Measurements from ENCODE around the gene AQP1. TPM values are rescaled to one million over a fixed set of nuclear protein-coding genes. Genes with fewer than 3 reads are reported as not detected.

Gene AQP1
- total RNA-seq, 2 experiments from 2014 or later: 0.36 to 0.62 TPM

GRCh38 chr7:30874656-30875302 lies 36.9 kb upstream of the AQP1 start:
- Mint-ChIP-seq H3K4me3 (no peak overlapping the region), H3K9me3 (no peaks in the 10 kb centered on the region), H3K36me3 (no peaks in the 10 kb centered on the region), H3K27me3 (no peaks in the 10 kb centered on the region), H3K4me1 (ENCODE audit: low read depth) (no peaks in the 10 kb centered on the region), H3K27ac (no peak overlapping the region)
- CTCF ChIA-PET: no interaction called here
- DNase-seq: no peak
- POLR2A ChIA-PET: no interaction called here
- intact Hi-C loops (cut with micrococcal nuclease): no loop called here

GRCh38 chr7:30877015-30877769 lies 34.5 kb upstream of the AQP1 start:
- Mint-ChIP-seq H3K9me3 (no peaks in the 10 kb centered on the region), H3K4me1 (ENCODE audit: low read depth) (no peaks in the 10 kb centered on the region), H3K4me3 (no peak overlapping the region), H3K36me3 (no peaks in the 10 kb centered on the region), H3K27ac (no peak overlapping the region), H3K27me3 (no peaks in the 10 kb centered on the region)
- intact Hi-C loops (cut with micrococcal nuclease): no loop called here
- ChIA-PET POLR2A (no interaction called here), CTCF (no interaction called here)
- no peak for DNase-seq

DNA sequence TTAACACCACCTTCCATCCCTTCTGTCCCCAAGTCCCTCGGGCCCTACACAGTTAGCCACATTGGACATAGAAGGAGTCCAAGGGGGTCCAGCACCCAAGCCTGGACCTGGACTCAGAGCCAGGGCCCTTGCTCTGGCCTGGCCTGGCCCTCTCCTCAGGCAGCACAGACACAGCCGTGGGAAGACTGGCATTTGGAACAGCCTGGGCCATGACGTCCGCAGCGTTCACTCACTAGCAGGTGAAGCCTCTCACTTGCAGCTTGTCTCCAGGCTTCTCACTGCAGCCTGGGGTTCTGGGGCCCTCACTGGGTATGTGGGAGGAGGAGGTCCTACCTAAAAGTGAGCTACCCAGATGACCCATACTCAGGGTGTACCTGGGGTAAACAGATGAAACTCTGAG lies 33.7 kb upstream of the AQP1 start:
- Mint-ChIP-seq H3K4me3 (no peak overlapping the region), H3K27me3 (no peaks in the 10 kb centered on the region), H3K27ac (no peak overlapping the region), H3K36me3 (no peaks in the 10 kb centered on the region), H3K9me3 (no peaks in the 10 kb centered on the region), H3K4me1 (ENCODE audit: low read depth) (no peaks in the 10 kb centered on the region)
- intact Hi-C loops (cut with micrococcal nuclease): no loop called here
- POLR2A ChIA-PET: no interaction called here
- CTCF ChIA-PET: no interaction called here
- DNase-seq: no peak

GRCh38 chr7:30879139-30880124 lies 32.2 kb upstream of the AQP1 start:
- no peak overlapping the region for H3K4me3 Mint-ChIP-seq
- POLR2A ChIA-PET: no interaction called here
- H3K27me3 Mint-ChIP-seq: no peaks in the 10 kb centered on the region
- DNase-seq: no peak
- no peaks in the 10 kb centered on the region for H3K9me3 Mint-ChIP-seq
- H3K36me3 Mint-ChIP-seq: no peaks in the 10 kb centered on the region
- H3K27ac Mint-ChIP-seq: no peak overlapping the region
- intact Hi-C loops (cut with micrococcal nuclease): no loop called here
- H3K4me1 Mint-ChIP-seq (ENCODE audit: low read depth): no peaks in the 10 kb centered on the region
- CTCF ChIA-PET: interaction anchor here (1.5 kb wide), 1 partner anchor 243 kb away, joined by 3 read pairs; no protein-coding TSS in a partner anchor

DNA sequence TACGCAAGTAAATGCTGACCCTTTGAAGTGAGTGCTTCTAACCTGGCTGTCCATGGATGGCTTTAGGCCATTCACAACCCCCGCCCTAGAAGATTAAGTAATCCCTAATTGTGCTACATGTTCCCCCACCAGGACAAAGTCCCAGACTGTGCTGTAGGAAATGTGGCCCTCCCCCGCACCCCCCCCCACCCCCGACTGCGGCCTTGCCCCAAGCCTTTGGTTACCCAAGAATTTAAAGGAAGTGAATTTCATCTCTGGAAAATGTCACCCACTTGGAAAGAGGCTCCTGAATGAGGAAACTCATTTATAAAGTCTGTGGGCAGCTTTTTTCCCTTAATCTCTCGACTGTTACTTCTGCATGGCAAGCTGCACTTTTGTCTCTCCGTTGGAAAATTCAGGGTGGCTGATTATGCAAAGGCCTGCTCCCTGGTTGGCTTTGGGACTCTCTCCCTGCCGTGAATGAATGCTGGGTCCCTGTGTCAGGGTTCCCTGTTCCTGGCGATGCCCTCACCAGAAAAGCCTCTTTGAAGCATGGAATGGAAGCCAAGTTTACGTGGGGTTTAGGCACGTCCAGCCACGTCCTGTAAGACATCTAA lies 31.4 kb upstream of the AQP1 start:
- H3K4me3 Mint-ChIP-seq: no peak overlapping the region
- CTCF ChIA-PET: interaction anchor here (1.5 kb wide), 1 partner anchor 242 kb away, joined by 3 read pairs; no protein-coding TSS in a partner anchor
- POLR2A ChIA-PET: no interaction called here
- no peak overlapping the region for H3K27ac Mint-ChIP-seq
- no peak for DNase-seq
- H3K36me3 Mint-ChIP-seq: no peaks in the 10 kb centered on the region
- no peaks in the 10 kb centered on the region for H3K9me3 Mint-ChIP-seq
- H3K4me1 Mint-ChIP-seq (ENCODE audit: low read depth): no peaks in the 10 kb centered on the region
- H3K27me3 Mint-ChIP-seq: no peaks in the 10 kb centered on the region
- intact Hi-C loops (cut with micrococcal nuclease): no loop called here

- Mint-ChIP-seq H3K36me3 (no peaks in the 10 kb centered on the region), H3K4me3 (no peak overlapping the region), H3K4me1 (ENCODE audit: low read depth) (no peaks in the 10 kb centered on the region), H3K9me3 (no peaks in the 10 kb centered on the region), H3K27ac (no peak overlapping the region), H3K27me3 (no peaks in the 10 kb centered on the region)
- no peak for DNase-seq
- ChIA-PET POLR2A (no interaction called here), CTCF (interaction anchor here (1.5 kb wide), 1 partner anchor 242 kb away, joined by 3 read pairs; no protein-coding TSS in a partner anchor)
- intact Hi-C loops (cut with micrococcal nuclease): no loop called here
These were observed 30.7 kb upstream of the AQP1 start for GRCh38 chr7:30880941-30881340.

- no peak overlapping the region for H3K4me3 Mint-ChIP-seq
- H3K9me3 Mint-ChIP-seq: no peaks in the 10 kb centered on the region
- intact Hi-C loops (cut with micrococcal nuclease): no loop called here
- CTCF ChIA-PET: interaction anchor here (1.5 kb wide), 1 partner anchor 241 kb away, joined by 3 read pairs; no protein-coding TSS in a partner anchor
- H3K27ac Mint-ChIP-seq: no peak overlapping the region
- H3K36me3 Mint-ChIP-seq: no peaks in the 10 kb centered on the region
- no peak for DNase-seq
- H3K4me1 Mint-ChIP-seq (ENCODE audit: low read depth): no peaks in the 10 kb centered on the region
- POLR2A ChIA-PET: no interaction called here
- H3K27me3 Mint-ChIP-seq: no peaks in the 10 kb centered on the region
These were observed 30.2 kb upstream of the AQP1 start for GRCh38 chr7:30881448-30881847.

GRCh38 chr7:30884881-30885280 lies 26.8 kb upstream of the AQP1 start:
- no peak for DNase-seq
- no peaks in the 10 kb centered on the region for H3K36me3 Mint-ChIP-seq
- H3K9me3 Mint-ChIP-seq: no peaks in the 10 kb centered on the region
- CTCF ChIA-PET: no interaction called here
- intact Hi-C loops (cut with micrococcal nuclease): no loop called here
- H3K4me1 Mint-ChIP-seq (ENCODE audit: low read depth): no peaks in the 10 kb centered on the region
- no peak overlapping the region for H3K27ac Mint-ChIP-seq
- no peak overlapping the region for H3K4me3 Mint-ChIP-seq
- POLR2A ChIA-PET: no interaction called here
- H3K27me3 Mint-ChIP-seq: no peaks in the 10 kb centered on the region

GRCh38 chr7:30886608-30887011 lies 25.0 kb upstream of the AQP1 start:
- Mint-ChIP-seq H3K36me3 (no peaks in the 10 kb centered on the region), H3K4me3 (no peak overlapping the region), H3K4me1 (ENCODE audit: low read depth) (no peaks in the 10 kb centered on the region), H3K27ac (no peak overlapping the region), H3K27me3 (no peaks in the 10 kb centered on the region), H3K9me3 (peaks cover 4% of the 10 kb centered on the region)
- ChIA-PET CTCF (interaction anchor here (1.1 kb wide), 1 partner anchor 236 kb away, joined by 3 read pairs; no protein-coding TSS in a partner anchor), POLR2A (no interaction called here)
- DNase-seq: no peak
- intact Hi-C loops (cut with micrococcal nuclease): no loop called here

GRCh38 chr7:30887464-30887872 lies 24.2 kb upstream of the AQP1 start:
- ChIA-PET POLR2A (no interaction called here), CTCF (interaction anchor here (1.1 kb wide), 1 partner anchor 235 kb away, joined by 3 read pairs; no protein-coding TSS in a partner anchor)
- DNase-seq: no peak
- Mint-ChIP-seq H3K36me3 (no peaks in the 10 kb centered on the region), H3K27ac (no peak overlapping the region), H3K4me1 (ENCODE audit: low read depth) (no peaks in the 10 kb centered on the region), H3K4me3 (no peak overlapping the region), H3K9me3 (peaks cover 4% of the 10 kb centered on the region), H3K27me3 (peaks cover 1% of the 10 kb centered on the region)
- intact Hi-C loops (cut with micrococcal nuclease): no loop called here

GRCh38 chr7:30888747-30889146 lies 22.9 kb upstream of the AQP1 start:
- DNase-seq: no peak
- CTCF ChIA-PET: no interaction called here
- Mint-ChIP-seq H3K4me1 (ENCODE audit: low read depth) (no peaks in the 10 kb centered on the region), H3K36me3 (no peaks in the 10 kb centered on the region), H3K27ac (no peak overlapping the region), H3K27me3 (peaks cover 3% of the 10 kb centered on the region), H3K4me3 (no peak overlapping the region), H3K9me3 (peaks cover 4% of the 10 kb centered on the region)
- POLR2A ChIA-PET: no interaction called here
- intact Hi-C loops (cut with micrococcal nuclease): no loop called here

DNA sequence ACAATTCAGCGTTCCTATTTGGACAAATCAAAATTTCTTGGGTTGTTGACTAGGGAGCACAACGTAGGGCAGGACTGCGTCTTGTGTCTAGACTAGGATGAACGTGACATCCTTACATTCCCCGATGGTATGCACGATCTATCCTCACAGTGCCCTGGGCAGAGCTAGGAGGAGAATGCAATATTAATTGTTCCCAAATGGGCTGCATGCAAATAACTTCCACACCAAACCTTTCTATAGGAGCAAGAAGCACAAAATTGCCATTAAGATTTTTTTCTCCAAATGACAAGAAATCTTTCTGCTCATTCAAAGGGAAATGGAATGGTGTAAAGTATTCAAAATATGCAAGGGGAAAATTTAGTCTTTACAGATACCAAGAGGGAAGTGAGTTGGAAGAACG lies 21.4 kb upstream of the AQP1 start:
- DNase-seq: no peak
- H3K4me3 Mint-ChIP-seq: no peak overlapping the region
- H3K36me3 Mint-ChIP-seq: no peaks in the 10 kb centered on the region
- H3K27ac Mint-ChIP-seq: no peak overlapping the region
- CTCF ChIA-PET: no interaction called here
- H3K9me3 Mint-ChIP-seq: peaks cover 4% of the 10 kb centered on the region
- intact Hi-C loops (cut with micrococcal nuclease): no loop called here
- POLR2A ChIA-PET: no interaction called here
- H3K27me3 Mint-ChIP-seq: peaks cover 3% of the 10 kb centered on the region
- no peaks in the 10 kb centered on the region for H3K4me1 Mint-ChIP-seq (ENCODE audit: low read depth)

All from activated CD4-positive, alpha-beta memory T cell treated with anti-CD3 and anti-CD28 coated beads for 36 hours (primary cell).